ENCODE measurements around the gene SMYD3.

GRCh38 chr1:246373828-246374569 lies 133.1 kb downstream of the SMYD3 start:
- TF ChIP-seq, protein P1, sequence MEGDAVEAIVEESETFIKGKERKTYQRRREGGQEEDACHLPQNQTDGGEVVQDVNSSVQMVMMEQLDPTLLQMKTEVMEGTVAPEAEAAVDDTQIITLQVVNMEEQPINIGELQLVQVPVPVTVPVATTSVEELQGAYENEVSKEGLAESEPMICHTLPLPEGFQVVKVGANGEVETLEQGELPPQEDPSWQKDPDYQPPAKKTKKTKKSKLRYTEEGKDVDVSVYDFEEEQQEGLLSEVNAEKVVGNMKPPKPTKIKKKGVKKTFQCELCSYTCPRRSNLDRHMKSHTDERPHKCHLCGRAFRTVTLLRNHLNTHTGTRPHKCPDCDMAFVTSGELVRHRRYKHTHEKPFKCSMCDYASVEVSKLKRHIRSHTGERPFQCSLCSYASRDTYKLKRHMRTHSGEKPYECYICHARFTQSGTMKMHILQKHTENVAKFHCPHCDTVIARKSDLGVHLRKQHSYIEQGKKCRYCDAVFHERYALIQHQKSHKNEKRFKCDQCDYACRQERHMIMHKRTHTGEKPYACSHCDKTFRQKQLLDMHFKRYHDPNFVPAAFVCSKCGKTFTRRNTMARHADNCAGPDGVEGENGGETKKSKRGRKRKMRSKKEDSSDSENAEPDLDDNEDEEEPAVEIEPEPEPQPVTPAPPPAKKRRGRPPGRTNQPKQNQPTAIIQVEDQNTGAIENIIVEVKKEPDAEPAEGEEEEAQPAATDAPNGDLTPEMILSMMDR (IDR thresholded peaks at IDR 0.05): no peak
- TF ChIP-seq POLR2A (IDR thresholded peaks at IDR 0.05): no peak

All from adrenal gland (tissue), 5 donors.